Prostate gland (tissue), 2 donors: ENCODE results near the gene SRP14. TPM values are rescaled to one million over a fixed set of nuclear protein-coding genes. Genes with fewer than 3 reads are reported as not detected.

Experiments used
- DNase-seq: peaks from one replicate; pipeline ENCODE4 v3.0.0-alpha.2; 2019; ENCODE audit warnings: low spot score
- H3K27ac ChIP-seq, 2 donors: fragments of 200-600 bp; sonication (generic); 2 replicates each; pipeline ENCODE4 v1.5.1; 2017 to 2019
- H3K27me3 ChIP-seq: fragments of 200-600 bp; sonication (generic); replicated peaks from 2 replicates; pipeline ENCODE4 v1.5.1; 2019; ENCODE audit not compliant: insufficient read depth
- H3K36me3 ChIP-seq, 2 donors: fragments of 200-600 bp; sonication (generic); 1 replicate in 1 of 2; 2 replicates in 1 of 2; pipeline versions ENCODE4 v1.5.1 to v1.8.1; 2017 to 2019
- H3K4me1 ChIP-seq: fragments of 200-600 bp; sonication (generic); replicated peaks from 2 replicates; pipeline ENCODE4 v1.5.1; 2019
- H3K4me3 ChIP-seq, 2 donors: fragments of 200-600 bp; sonication (generic); 2 replicates each; pipeline ENCODE4 v1.5.1; 2017 to 2019
- H3K9me3 ChIP-seq: fragments of 200-600 bp; sonication (generic); 2 replicates; pipeline ENCODE4 v1.5.1; 2017
- CTCF ChIP-seq, 4 experiments: fragments of 200-600 bp in 2 of 4; fragments of 450-650 bp in 2 of 4; sonication (generic) in 2 of 4; IDR thresholded peaks; 1 replicate in 3 of 4; 2 replicates in 1 of 4; pipeline ENCODE4 v1.5.1; 2016 to 2019; ENCODE audit warnings: antibody characterized with exemption in 4 of 4, mild to moderate bottlenecking in 2 of 4, moderate library complexity in 2 of 4
- POLR2A ChIP-seq: fragments of 450-650 bp; IDR thresholded peaks from one replicate; pipeline ENCODE4 v1.6.1; 2016; ENCODE audit warnings: antibody characterized with exemption, mild to moderate bottlenecking
- POLR2AphosphoS5 ChIP-seq: sonication (generic); formaldehyde crosslinking; IDR thresholded peaks from one replicate; pipeline ENCODE4 v1.6.1; 2017; ENCODE audit warnings: antibody characterized with exemption
- WGBS: methylation state at CpG from one replicate; pipeline ENCODE4 v1.1.5; 2018; 5-methylcytosine and 5-hydroxymethylcytosine counted together
- intact Hi-C: fragments of 100-400 bp; cut with DNase I; formaldehyde crosslinking; loops from one replicate; pipeline ENCODE4 v1.14.2; 2022
- total RNA-seq, 2 donors: library from RNA; depleted of rRNA; stranded (reverse); fragments of >200 nt; gene quantifications; one replicate each; pipeline ENCODE4 v1.1.0, GENCODE V29; 2016

The SRP14 gene
- total RNA-seq, 2 donors from 2014 or later: 366 to 428 TPM

- no peak overlapping the region for H3K4me3 ChIP-seq
- no peaks in the 10 kb centered on the region for H3K9me3 ChIP-seq
- H3K4me1 ChIP-seq: peaks cover 14% of the 10 kb centered on the region
- 67% methylated on average over 6 of the region's 6 CpGs for WGBS
- H3K27me3 ChIP-seq: no peaks in the 10 kb centered on the region
- H3K36me3 ChIP-seq: no peaks in the 10 kb centered on the region
- TF ChIP-seq CTCF (IDR thresholded peaks at IDR 0.05) (no peak), POLR2AphosphoS5 (no peak), POLR2A (no peak)
- no peak overlapping the region for H3K27ac ChIP-seq
- DNase-seq: no peak
- intact Hi-C loops: no loop called here
Observed at GRCh38 chr15:40067921-40068624, 29.1 kb upstream of the SRP14 start.

- intact Hi-C loops: no loop called here
Observed at GRCh38 chr15:40066589-40066988, 27.6 kb upstream of the SRP14 start.

GRCh38 chr15:40065166-40065565 lies 26.2 kb upstream of the SRP14 start:
- intact Hi-C loops: no loop called here

More at GRCh38 chr15:40066589-40066988, 27.6 kb upstream of the SRP14 start:
- H3K4me1 ChIP-seq: peaks cover 14% of the 10 kb centered on the region
- H3K27me3 ChIP-seq: no peaks in the 10 kb centered on the region
- WGBS: 80% methylated on average over 5 of the region's 5 CpGs
- DNase-seq: no peak
- H3K27ac ChIP-seq: no peak overlapping the region
- H3K9me3 ChIP-seq: no peaks in the 10 kb centered on the region
- TF ChIP-seq POLR2A: no peak
- no peak for TF ChIP-seq CTCF (IDR thresholded peaks at IDR 0.05)
- no peak for TF ChIP-seq POLR2AphosphoS5
- no peak overlapping the region for H3K4me3 ChIP-seq
- H3K36me3 ChIP-seq: no peaks in the 10 kb centered on the region

GRCh38 chr15:40064231-40064894 lies 25.4 kb upstream of the SRP14 start:
- TF ChIP-seq CTCF (IDR thresholded peaks at IDR 0.05) (no peak), POLR2A (no peak), POLR2AphosphoS5 (no peak)
- H3K36me3 ChIP-seq: no peaks in the 10 kb centered on the region
- no peak for DNase-seq
- no peak overlapping the region for H3K27ac ChIP-seq
- H3K4me3 ChIP-seq: no peak overlapping the region
- WGBS: 85% methylated on average over 8 of the region's 8 CpGs
- H3K9me3 ChIP-seq: no peaks in the 10 kb centered on the region
- no peaks in the 10 kb centered on the region for H3K27me3 ChIP-seq
- intact Hi-C loops: no loop called here
- peaks cover 8% of the 10 kb centered on the region for H3K4me1 ChIP-seq

More at GRCh38 chr15:40065166-40065565, 26.2 kb upstream of the SRP14 start:
- WGBS: 79% methylated on average over 3 of the region's 3 CpGs
- Histone ChIP-seq H3K27me3 (no peaks in the 10 kb centered on the region), H3K4me3 (no peak overlapping the region), H3K9me3 (no peaks in the 10 kb centered on the region), H3K27ac (no peak overlapping the region), H3K4me1 (peaks cover 14% of the 10 kb centered on the region), H3K36me3 (no peaks in the 10 kb centered on the region)
- TF ChIP-seq POLR2A (no peak), CTCF (IDR thresholded peaks at IDR 0.05) (no peak), POLR2AphosphoS5 (no peak)
- DNase-seq: no peak

GRCh38 chr15:40063563-40064011 lies 24.6 kb upstream of the SRP14 start:
- Histone ChIP-seq H3K9me3 (no peaks in the 10 kb centered on the region), H3K4me3 (no peak overlapping the region), H3K36me3 (no peaks in the 10 kb centered on the region), H3K4me1 (peaks cover under 1% of the 10 kb centered on the region), H3K27me3 (no peaks in the 10 kb centered on the region), H3K27ac (no peak overlapping the region)
- intact Hi-C loops: no loop called here
- 68% methylated on average over 2 of the region's 2 CpGs for WGBS
- DNase-seq: no peak
- TF ChIP-seq CTCF (IDR thresholded peaks at IDR 0.05) (no peak), POLR2AphosphoS5 (no peak), POLR2A (no peak)
